Neuronal stem cell (in vitro differentiated cells): ENCODE results near the gene ANKRD17.

Experiments used
- DNase-seq: peaks from one replicate; pipeline ENCODE4 v3.0.0-alpha.2; 2013; ENCODE audit warnings: low spot score
- H2AFZ ChIP-seq: one replicate; pipeline ENCODE4 v1.6.1; 2013; ENCODE audit warnings: mild to moderate bottlenecking, low read length, inconsistent platforms
- H2AK5ac ChIP-seq: 2 replicates; pipeline ENCODE4 v1.6.1; 2013; ENCODE audit warnings: low read depth, mild to moderate bottlenecking, inconsistent platforms, low read length, moderate library complexity, mixed read lengths
- H2BK120ac ChIP-seq: 2 replicates; pipeline ENCODE4 v1.6.1; 2013; ENCODE audit warnings: low read depth, mild to moderate bottlenecking, inconsistent platforms, low read length, moderate library complexity, mixed read lengths
- H2BK12ac ChIP-seq: one replicate; pipeline ENCODE4 v1.6.1; 2013; ENCODE audit warnings: low read length, inconsistent platforms
- H2BK15ac ChIP-seq: 2 replicates; pipeline ENCODE4 v1.6.1; 2013; ENCODE audit warnings: mild to moderate bottlenecking, low read length, inconsistent platforms, mixed read lengths
- H2BK5ac ChIP-seq: one replicate; pipeline ENCODE4 v1.6.1; 2013; ENCODE audit warnings: inconsistent platforms, mild to moderate bottlenecking, low read length, moderate library complexity
- H3K14ac ChIP-seq: one replicate; pipeline ENCODE4 v1.6.1; 2013; ENCODE audit warnings: low read length, inconsistent platforms
- H3K18ac ChIP-seq: 2 replicates; pipeline ENCODE4 v1.6.1; 2013; ENCODE audit warnings: low read length, inconsistent platforms
- H3K23ac ChIP-seq: 2 replicates; pipeline ENCODE4 v1.6.1; 2013; ENCODE audit warnings: low read depth, mild to moderate bottlenecking, mixed read lengths, low read length, inconsistent platforms; ENCODE audit not compliant: poor library complexity
- H3K27ac ChIP-seq: replicated peaks from 3 replicates; pipeline ENCODE4 v1.5.1; 2013; ENCODE audit warnings: low read length, inconsistent platforms
- H3K27me3 ChIP-seq, 3 experiments: 2 replicates each; pipeline ENCODE4 v1.6.1; 2013; ENCODE audit warnings: low read length in 3 of 3, mild to moderate bottlenecking in 2 of 3, inconsistent platforms in 1 of 3, low read depth in 1 of 3, mixed read lengths in 1 of 3, moderate library complexity in 1 of 3; ENCODE audit not compliant: control insufficient read depth in 3 of 3, insufficient read depth in 3 of 3
- H3K36me3 ChIP-seq, 2 donors: replicated peaks in 1 of 2; 2 replicates each; pipeline ENCODE4 v1.6.1; 2013; ENCODE audit warnings: low read length in 2 of 2; ENCODE audit not compliant: control insufficient read depth in 2 of 2, insufficient read depth in 2 of 2
- H3K4ac ChIP-seq: 2 replicates; pipeline ENCODE4 v1.6.1; 2013; ENCODE audit warnings: inconsistent platforms, mild to moderate bottlenecking, low read length, moderate library complexity
- H3K4me1 ChIP-seq, 2 donors: 1 replicate in 1 of 2; 2 replicates in 1 of 2; pipeline ENCODE4 v1.6.1; 2013; ENCODE audit warnings: low read length in 2 of 2, low read depth in 1 of 2; ENCODE audit not compliant: control insufficient read depth in 2 of 2, insufficient read depth in 1 of 2
- H3K4me2 ChIP-seq: one replicate; pipeline ENCODE4 v1.6.1; 2013; ENCODE audit warnings: mild to moderate bottlenecking, low read length, inconsistent platforms; ENCODE audit not compliant: insufficient read depth, poor library complexity, severe bottlenecking
- H3K4me3 ChIP-seq, 2 donors: 2 replicates each; pipeline ENCODE4 v1.5.1; 2013; ENCODE audit warnings: low read length in 2 of 2, mild to moderate bottlenecking in 2 of 2, inconsistent platforms in 1 of 2, moderate library complexity in 1 of 2
- H3K79me1 ChIP-seq: one replicate; pipeline ENCODE4 v1.6.1; 2013; ENCODE audit warnings: low read depth, mild to moderate bottlenecking, inconsistent platforms, low read length, moderate library complexity
- H3K9ac ChIP-seq: one replicate; pipeline ENCODE4 v1.6.1; 2013; ENCODE audit warnings: mild to moderate bottlenecking, low read depth, low read length, inconsistent platforms; ENCODE audit not compliant: poor library complexity
- H3K9me3 ChIP-seq, 2 donors: replicated peaks in 1 of 2; 2 replicates each; pipeline versions ENCODE3 to v1.6.1; 2013; ENCODE audit warnings: low read length in 2 of 2, mild to moderate bottlenecking in 2 of 2, inconsistent platforms in 1 of 2, low read depth in 1 of 2, mixed read lengths in 1 of 2, moderate library complexity in 1 of 2; ENCODE audit not compliant: control insufficient read depth in 2 of 2, insufficient read depth in 1 of 2
- H4K8ac ChIP-seq: one replicate; pipeline ENCODE4 v1.6.1; 2013; ENCODE audit warnings: low read depth, mild to moderate bottlenecking, inconsistent platforms, low read length, moderate library complexity
- H4K91ac ChIP-seq: one replicate; pipeline ENCODE4 v1.6.1; 2013; ENCODE audit warnings: low read length, low read depth, mild to moderate bottlenecking, inconsistent platforms; ENCODE audit not compliant: poor library complexity
- WGBS, 2 donors: extraction: QIAGEN DNeasy Blood & Tissue Kit; methylation state at CpG; one replicate each; pipeline ENCODE4 v1.1.7; 2013; ENCODE audit warnings: missing lambda C conversion rate in 2 of 2, mixed read lengths in 1 of 2; ENCODE audit not compliant: insufficient read length in 2 of 2, insufficient replicate concordance in 1 of 2; ENCODE audit errors: extremely low coverage in 2 of 2; 5-methylcytosine and 5-hydroxymethylcytosine counted together

ANKRD17 gene

DNA sequence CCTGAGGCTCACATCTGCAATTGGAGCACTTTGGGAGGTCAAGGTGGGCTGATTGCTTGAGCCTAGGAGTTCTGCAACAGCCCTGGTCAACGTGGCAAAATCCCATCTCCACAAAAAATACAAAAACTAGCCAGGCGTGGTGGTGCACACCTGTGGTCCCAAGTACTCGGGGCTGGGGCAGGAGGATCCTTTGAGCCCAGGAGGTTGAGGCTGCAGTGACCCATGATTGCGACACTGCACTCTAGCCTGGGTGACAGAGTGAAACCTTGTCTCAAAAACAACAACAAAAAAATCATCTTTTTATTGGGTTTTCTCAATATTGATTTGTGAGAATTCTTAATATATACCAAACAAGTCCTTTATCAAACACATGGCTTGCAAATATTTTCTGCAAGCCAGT lies 64.9 kb downstream of the ANKRD17 start:
- Histone ChIP-seq H2BK15ac (no peak overlapping the region), H3K14ac (no peak overlapping the region), H3K4me3 (no peak overlapping the region), H3K27me3 (no peaks in the 10 kb centered on the region), H3K4me1 (no peaks in the 10 kb centered on the region), H3K4ac (no peak overlapping the region), H3K23ac (no peak overlapping the region), H2BK12ac (no peak overlapping the region), H4K8ac (no peak overlapping the region), H2BK120ac (no peak overlapping the region), H3K36me3 (peaks cover 0 to 51% of the 10 kb centered on the region in 2 donors), H3K9ac (no peak overlapping the region), H3K9me3 (no peaks in the 10 kb centered on the region), H3K4me2 (no peak overlapping the region), H2AFZ (no peak overlapping the region), H3K27ac (no peak overlapping the region), H2AK5ac (no peak overlapping the region), H4K91ac (no peak overlapping the region), H3K79me1 (no peaks in the 10 kb centered on the region), H3K18ac (no peak overlapping the region), H2BK5ac (no peak overlapping the region)
- DNase-seq = no peak
- WGBS, 2 donors = no CpG with 5 or more reads among the region's 4 CpGs

DNA sequence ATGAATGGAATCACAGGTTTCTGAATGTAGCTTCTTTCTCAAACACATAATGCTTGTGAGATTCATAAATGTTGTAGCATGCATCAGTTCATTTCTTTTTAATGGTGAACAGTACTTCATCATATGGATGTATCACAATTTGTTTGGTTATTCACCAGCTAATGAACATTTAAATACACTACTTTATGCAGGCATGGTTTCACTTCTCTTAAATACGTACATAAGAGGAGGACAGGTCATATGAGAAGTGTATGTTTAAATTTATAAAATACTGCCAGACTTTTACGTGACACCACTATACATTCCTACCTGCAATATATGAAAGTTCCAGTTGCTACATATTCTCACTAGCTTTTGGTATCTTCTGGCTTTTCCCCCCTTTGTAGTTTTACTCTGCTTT lies 65.4 kb downstream of the ANKRD17 start:
- no peak overlapping the region for H3K4me3 ChIP-seq
- H3K36me3 ChIP-seq = peaks cover 0 to 51% of the 10 kb centered on the region in 2 donors
- H3K14ac ChIP-seq = no peak overlapping the region
- H2BK5ac ChIP-seq = no peak overlapping the region
- H3K27me3 ChIP-seq = no peaks in the 10 kb centered on the region
- no peak overlapping the region for H3K4ac ChIP-seq
- H3K23ac ChIP-seq = no peak overlapping the region
- DNase-seq = no peak
- no peaks in the 10 kb centered on the region for H3K9me3 ChIP-seq
- no peaks in the 10 kb centered on the region for H3K4me1 ChIP-seq
- WGBS, 2 donors = no CpG with 5 or more reads among the region's 2 CpGs
- H3K27ac ChIP-seq = no peak overlapping the region
- no peak overlapping the region for H2BK12ac ChIP-seq
- H2BK15ac ChIP-seq = no peak overlapping the region
- no peak overlapping the region for H2AFZ ChIP-seq
- no peak overlapping the region for H4K8ac ChIP-seq
- H2BK120ac ChIP-seq = no peak overlapping the region
- no peaks in the 10 kb centered on the region for H3K79me1 ChIP-seq
- H2AK5ac ChIP-seq = no peak overlapping the region
- no peak overlapping the region for H3K4me2 ChIP-seq
- no peak overlapping the region for H4K91ac ChIP-seq
- H3K18ac ChIP-seq = no peak overlapping the region
- no peak overlapping the region for H3K9ac ChIP-seq

GRCh38 chr4:73189274-73189810 lies 69.3 kb downstream of the ANKRD17 start:
- H2BK15ac ChIP-seq = no peak overlapping the region
- no peak overlapping the region for H4K8ac ChIP-seq
- no peak overlapping the region for H4K91ac ChIP-seq
- no peak overlapping the region for H3K4me2 ChIP-seq
- DNase-seq = no peak
- no peak overlapping the region for H3K18ac ChIP-seq
- H3K4me1 ChIP-seq = no peaks in the 10 kb centered on the region
- no peak overlapping the region for H3K14ac ChIP-seq
- no peak overlapping the region for H2AK5ac ChIP-seq
- WGBS, 2 donors = 100% methylated on average over 1 of the region's 9 CpGs; no CpG with 5 or more reads in 1 of the 2 donors
- H2AFZ ChIP-seq = no peak overlapping the region
- no peak overlapping the region for H3K4ac ChIP-seq
- no peak overlapping the region for H2BK12ac ChIP-seq
- H3K27ac ChIP-seq = no peak overlapping the region
- H3K9ac ChIP-seq = no peak overlapping the region
- no peaks in the 10 kb centered on the region for H3K79me1 ChIP-seq
- H3K4me3 ChIP-seq = no peak overlapping the region
- H3K9me3 ChIP-seq = no peaks in the 10 kb centered on the region
- no peaks in the 10 kb centered on the region for H3K27me3 ChIP-seq
- H3K23ac ChIP-seq = no peak overlapping the region
- H3K36me3 ChIP-seq = peaks cover 0 to 48% of the 10 kb centered on the region in 2 donors
- no peak overlapping the region for H2BK5ac ChIP-seq
- no peak overlapping the region for H2BK120ac ChIP-seq

DNA sequence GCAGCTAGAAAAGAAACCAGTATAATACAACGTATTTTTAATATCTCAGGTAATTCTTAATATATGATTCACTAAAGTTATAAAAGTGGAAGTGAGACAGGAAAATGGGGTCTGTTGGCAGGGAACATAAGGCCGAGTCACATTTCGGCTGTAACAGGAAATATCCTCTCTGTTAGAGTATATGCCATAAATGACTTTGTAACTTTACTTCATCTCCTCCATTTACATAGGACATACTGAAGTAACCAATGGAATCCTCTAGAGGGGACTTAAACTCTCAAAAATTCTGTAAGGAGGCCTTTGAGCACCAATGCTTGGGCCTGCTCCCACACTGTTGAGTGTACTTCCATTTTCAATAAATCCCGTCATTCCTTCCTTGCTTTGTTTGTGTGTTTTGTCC lies 71.3 kb downstream of the ANKRD17 start:
- no peak overlapping the region for H2AK5ac ChIP-seq
- no peaks in the 10 kb centered on the region for H3K4me1 ChIP-seq
- H3K79me1 ChIP-seq = no peaks in the 10 kb centered on the region
- H3K14ac ChIP-seq = no peak overlapping the region
- H3K9me3 ChIP-seq = no peaks in the 10 kb centered on the region
- no peak overlapping the region for H2BK5ac ChIP-seq
- no peak overlapping the region for H3K18ac ChIP-seq
- no peak overlapping the region for H3K4ac ChIP-seq
- no peak overlapping the region for H2BK120ac ChIP-seq
- no peak overlapping the region for H3K4me3 ChIP-seq
- H2BK15ac ChIP-seq = no peak overlapping the region
- no peak overlapping the region for H3K4me2 ChIP-seq
- no CpG with 5 or more reads among the region's 4 CpGs for WGBS, 2 donors
- no peak overlapping the region for H2AFZ ChIP-seq
- DNase-seq = no peak
- no peak overlapping the region for H3K9ac ChIP-seq
- H4K8ac ChIP-seq = no peak overlapping the region
- no peak overlapping the region for H4K91ac ChIP-seq
- no peak overlapping the region for H2BK12ac ChIP-seq
- peaks cover 0 to 48% of the 10 kb centered on the region in 2 donors for H3K36me3 ChIP-seq
- no peak overlapping the region for H3K27ac ChIP-seq
- H3K23ac ChIP-seq = no peak overlapping the region
- H3K27me3 ChIP-seq = no peaks in the 10 kb centered on the region
